H9 (cell line): Measurements from ENCODE around the gene IL1RAPL1. TPM values are rescaled to one million over a fixed set of nuclear protein-coding genes. Genes with fewer than 3 reads are reported as not detected.

ENCODE experiments used
- DNase-seq: peaks from one replicate; pipeline ENCODE4 v3.0.0-alpha.2; 2017
- H2AFZ ChIP-seq: one replicate; pipeline ENCODE4 v1.6.1; 2013; ENCODE audit warnings: mild to moderate bottlenecking, low read length, control low read depth, moderate library complexity
- H2AK5ac ChIP-seq: 2 replicates; pipeline ENCODE4 v1.6.1; 2013; ENCODE audit warnings: low read length, control low read depth, mixed read lengths; ENCODE audit not compliant: insufficient read length
- H2BK120ac ChIP-seq: one replicate; pipeline ENCODE4 v1.6.1; 2013; ENCODE audit warnings: low read depth, mild to moderate bottlenecking, low read length, control low read depth, inconsistent platforms; ENCODE audit not compliant: poor library complexity, severe bottlenecking
- H2BK12ac ChIP-seq: 2 replicates; pipeline ENCODE4 v1.6.1; 2013; ENCODE audit warnings: low read length, control low read depth, mixed read lengths, low read depth; ENCODE audit not compliant: insufficient read length
- H2BK15ac ChIP-seq: 2 replicates; pipeline ENCODE4 v1.6.1; 2013; ENCODE audit warnings: low read depth, low read length, control low read depth
- H2BK20ac ChIP-seq: one replicate; pipeline ENCODE4 v1.6.1; 2013; ENCODE audit warnings: low read depth, mild to moderate bottlenecking, low read length, control low read depth, inconsistent platforms; ENCODE audit not compliant: poor library complexity, severe bottlenecking
- H2BK5ac ChIP-seq: 2 replicates; pipeline ENCODE4 v1.6.1; 2013; ENCODE audit warnings: low read length, control low read depth, mixed read lengths; ENCODE audit not compliant: insufficient read length
- H3K14ac ChIP-seq: 2 replicates; pipeline ENCODE4 v1.6.1; 2013; ENCODE audit warnings: low read length, control low read depth; ENCODE audit not compliant: insufficient read depth
- H3K18ac ChIP-seq: 2 replicates; pipeline ENCODE4 v1.6.1; 2013; ENCODE audit warnings: low read depth, mild to moderate bottlenecking, mixed read lengths, low read length, control low read depth; ENCODE audit not compliant: insufficient read length
- H3K23ac ChIP-seq: 2 replicates; pipeline ENCODE4 v1.6.1; 2013; ENCODE audit warnings: low read length, control low read depth, mixed read lengths, low read depth; ENCODE audit not compliant: insufficient read length
- H3K23me2 ChIP-seq: 2 replicates; pipeline ENCODE4 v1.6.1; 2013; ENCODE audit warnings: low read depth, mild to moderate bottlenecking, mixed read lengths, low read length, control low read depth; ENCODE audit not compliant: insufficient read length, poor library complexity, severe bottlenecking
- H3K27ac ChIP-seq: 2 replicates; pipeline ENCODE4 v1.5.1; 2013; ENCODE audit warnings: low read length, control low read depth, mixed read lengths, low read depth; ENCODE audit not compliant: insufficient read length
- H3K27me3 ChIP-seq: 2 replicates; pipeline ENCODE4 v1.6.1; 2013; ENCODE audit warnings: low read length, control low read depth, inconsistent platforms; ENCODE audit not compliant: insufficient read depth
- H3K4ac ChIP-seq: 2 replicates; pipeline ENCODE4 v1.6.1; 2013; ENCODE audit warnings: low read depth, mild to moderate bottlenecking, control low read depth, inconsistent platforms, low read length, moderate library complexity
- H3K4me1 ChIP-seq: 2 replicates; pipeline ENCODE4 v1.6.1; 2013; ENCODE audit warnings: low read length, control low read depth, inconsistent platforms; ENCODE audit not compliant: insufficient read depth
- H3K4me2 ChIP-seq: 2 replicates; pipeline ENCODE4 v1.6.1; 2013; ENCODE audit warnings: low read length, control low read depth, mixed read lengths; ENCODE audit not compliant: insufficient read length, insufficient read depth
- H3K56ac ChIP-seq: 2 replicates; pipeline ENCODE4 v1.6.1; 2013; ENCODE audit warnings: low read depth, mild to moderate bottlenecking, mixed read lengths, low read length, control low read depth; ENCODE audit not compliant: insufficient read length
- H3K79me1 ChIP-seq: 2 replicates; pipeline ENCODE4 v1.6.1; 2013; ENCODE audit warnings: low read depth, mild to moderate bottlenecking, moderate library complexity, low read length, control low read depth, inconsistent platforms; ENCODE audit not compliant: insufficient read depth, poor library complexity, severe bottlenecking
- H3K79me2 ChIP-seq: 2 replicates; pipeline ENCODE4 v1.6.1; 2013; ENCODE audit warnings: low read length, control low read depth, inconsistent platforms; ENCODE audit not compliant: insufficient read depth
- H3K9ac ChIP-seq: 2 replicates; pipeline ENCODE4 v1.6.1; 2013; ENCODE audit warnings: low read length, control low read depth, mixed read lengths; ENCODE audit not compliant: insufficient read length; ENCODE audit errors: extremely low read depth
- H3K9me3 ChIP-seq: one replicate; pipeline ENCODE4 v1.6.1; 2013; ENCODE audit warnings: low read depth, low read length, inconsistent platforms; ENCODE audit not compliant: control insufficient read depth
- H3T11ph ChIP-seq: one replicate; pipeline ENCODE4 v1.6.1; 2013; ENCODE audit warnings: mild to moderate bottlenecking, low read length, control low read depth, inconsistent platforms
- H4K20me1 ChIP-seq: one replicate; pipeline ENCODE4 v1.6.1; 2013; ENCODE audit not compliant: control insufficient read depth, insufficient read length, insufficient read depth
- H4K5ac ChIP-seq: 2 replicates; pipeline ENCODE4 v1.6.1; 2013; ENCODE audit warnings: low read depth, mild to moderate bottlenecking, mixed read lengths, low read length, control low read depth; ENCODE audit not compliant: insufficient read length
- H4K8ac ChIP-seq: replicated peaks from 2 replicates; pipeline ENCODE4 v1.6.1; 2013; ENCODE audit warnings: low read length, control low read depth, mixed read lengths, low read depth; ENCODE audit not compliant: insufficient read length
- H4K91ac ChIP-seq: 2 replicates; pipeline ENCODE4 v1.6.1; 2013; ENCODE audit warnings: low read depth, mild to moderate bottlenecking, moderate library complexity, mixed read lengths, low read length, control low read depth; ENCODE audit not compliant: insufficient read length
- H3K27ac Mint-ChIP-seq, 3 experiments: 2 replicates in 2 of 3; 3 replicates in 1 of 3; pipeline ENCODE4 v1.8.0; 2020 to 2021; ENCODE audit warnings: mixed read lengths in 3 of 3, mild to moderate bottlenecking in 1 of 3, moderate library complexity in 1 of 3
- H3K27me3 Mint-ChIP-seq: 2 replicates; pipeline ENCODE4 v1.8.0; 2021; ENCODE audit warnings: low read depth, mild to moderate bottlenecking, moderate library complexity, mixed read lengths
- H3K36me3 Mint-ChIP-seq, 3 experiments: 2 replicates in 2 of 3; 3 replicates in 1 of 3; pipeline ENCODE4 v1.8.0; 2020 to 2021; ENCODE audit warnings: low read depth in 3 of 3, mixed read lengths in 3 of 3; ENCODE audit not compliant: insufficient read depth in 1 of 3
- H3K4me1 Mint-ChIP-seq, 2 experiments: 2 replicates each; pipeline ENCODE4 v1.8.0; 2020; ENCODE audit warnings: mixed read lengths in 2 of 2
- H3K4me3 Mint-ChIP-seq, 2 experiments: 2 replicates in 1 of 2; 3 replicates in 1 of 2; pipeline ENCODE4 v1.8.0; 2020 to 2021; ENCODE audit warnings: mild to moderate bottlenecking in 2 of 2, mixed read lengths in 2 of 2, moderate library complexity in 1 of 2
- H3K9me3 Mint-ChIP-seq, 2 experiments: 2 replicates in 1 of 2; 3 replicates in 1 of 2; pipeline ENCODE4 v1.8.0; 2020; ENCODE audit warnings: mild to moderate bottlenecking in 2 of 2, mixed read lengths in 2 of 2, moderate library complexity in 1 of 2
- WGBS: extraction: QIAGEN DNeasy Blood & Tissue Kit; methylation state at CpG from one replicate; pipeline ENCODE4 v1.1.7; 2013; ENCODE audit warnings: missing lambda C conversion rate, low lambda C conversion rate, mixed read lengths; ENCODE audit not compliant: insufficient read length; ENCODE audit errors: extremely low coverage; 5-methylcytosine and 5-hydroxymethylcytosine counted together
- total RNA-seq: library from RNA; stranded (reverse); gene quantifications from 2 replicates; pipeline ENCODE4 v1.2.1, GENCODE V29; 2021
- TF ChIP-seq, protein P1 (sequence below): fragments of 200-600 bp; sonication (generic); conservative IDR thresholded peaks from 3 replicates; pipeline ENCODE4 v1.8.0; 2021; ENCODE audit warnings: antibody characterized with exemption, mild to moderate bottlenecking

Gene IL1RAPL1
- total RNA-seq, 1 experiment from 2014 or later = 0.31 TPM

DNA sequence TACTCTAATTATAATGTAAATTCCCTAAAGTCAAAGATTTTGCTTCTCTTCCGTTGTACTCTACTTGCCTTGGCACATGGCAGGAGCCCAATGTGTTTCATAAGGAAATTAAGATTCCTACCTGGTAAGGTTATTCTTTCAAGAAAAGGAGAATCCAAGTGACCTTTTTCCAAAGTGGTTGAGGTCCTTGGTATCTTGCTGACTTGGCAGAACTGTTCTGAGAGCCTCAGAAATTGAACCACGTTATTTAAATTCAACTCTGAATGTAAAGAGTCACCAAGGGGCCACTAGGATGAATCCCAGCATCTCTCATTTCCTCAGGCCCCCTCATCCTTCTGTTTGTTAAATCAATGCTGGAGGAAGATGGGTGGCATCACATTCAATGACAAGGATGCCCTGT lies 1209.9 kb downstream of the IL1RAPL1 start:
- Histone ChIP-seq H2BK20ac (no peak overlapping the region), H2BK120ac (no peak overlapping the region), H3K9me3 (no peaks in the 10 kb centered on the region), H3K4ac (no peak overlapping the region), H3K23ac (no peak overlapping the region), H4K8ac (no peak overlapping the region), H4K20me1 (no peaks in the 10 kb centered on the region), H3K79me1 (no peaks in the 10 kb centered on the region), H2AFZ (no peak overlapping the region), H4K5ac (no peak overlapping the region), H3K27ac (no peak overlapping the region), H2BK12ac (no peak overlapping the region), H3K56ac (no peak overlapping the region), H3K9ac (no peak overlapping the region), H2AK5ac (no peak overlapping the region), H3T11ph (no peak overlapping the region), H2BK5ac (no peak overlapping the region), H3K18ac (no peak overlapping the region), H3K14ac (no peak overlapping the region), H3K79me2 (no peaks in the 10 kb centered on the region), H4K91ac (no peak overlapping the region), H2BK15ac (no peak overlapping the region), H3K4me2 (no peak overlapping the region), H3K27me3 (no peaks in the 10 kb centered on the region), H3K23me2 (no peaks in the 10 kb centered on the region), H3K4me1 (no peaks in the 10 kb centered on the region)
- Mint-ChIP-seq H3K27me3 (no peaks in the 10 kb centered on the region), H3K27ac (no peak overlapping the region), H3K4me1 (no peaks in the 10 kb centered on the region), H3K9me3 (peaks cover 7 to 39% of the 10 kb centered on the region in 2 experiments; a peak in 4 of 5 replicates), H3K4me3 (no peak overlapping the region), H3K36me3 (no peaks in the 10 kb centered on the region)
- DNase-seq = no peak
- WGBS = no CpG with 5 or more reads among the region's 2 CpGs
- TF ChIP-seq, protein P1, sequence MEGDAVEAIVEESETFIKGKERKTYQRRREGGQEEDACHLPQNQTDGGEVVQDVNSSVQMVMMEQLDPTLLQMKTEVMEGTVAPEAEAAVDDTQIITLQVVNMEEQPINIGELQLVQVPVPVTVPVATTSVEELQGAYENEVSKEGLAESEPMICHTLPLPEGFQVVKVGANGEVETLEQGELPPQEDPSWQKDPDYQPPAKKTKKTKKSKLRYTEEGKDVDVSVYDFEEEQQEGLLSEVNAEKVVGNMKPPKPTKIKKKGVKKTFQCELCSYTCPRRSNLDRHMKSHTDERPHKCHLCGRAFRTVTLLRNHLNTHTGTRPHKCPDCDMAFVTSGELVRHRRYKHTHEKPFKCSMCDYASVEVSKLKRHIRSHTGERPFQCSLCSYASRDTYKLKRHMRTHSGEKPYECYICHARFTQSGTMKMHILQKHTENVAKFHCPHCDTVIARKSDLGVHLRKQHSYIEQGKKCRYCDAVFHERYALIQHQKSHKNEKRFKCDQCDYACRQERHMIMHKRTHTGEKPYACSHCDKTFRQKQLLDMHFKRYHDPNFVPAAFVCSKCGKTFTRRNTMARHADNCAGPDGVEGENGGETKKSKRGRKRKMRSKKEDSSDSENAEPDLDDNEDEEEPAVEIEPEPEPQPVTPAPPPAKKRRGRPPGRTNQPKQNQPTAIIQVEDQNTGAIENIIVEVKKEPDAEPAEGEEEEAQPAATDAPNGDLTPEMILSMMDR = no peak
